Smooth muscle cell of the coronary artery (primary cell): ENCODE data around the gene USP3. TPM values are rescaled to one million over a fixed set of nuclear protein-coding genes. Genes with fewer than 3 reads are reported as not detected.

ENCODE experiments used
- total RNA-seq: library from RNA; depleted of rRNA; stranded (reverse); fragments of >200 nt; gene quantifications from 2 replicates; pipeline ENCODE4 v1.2.3, GENCODE V29; 2014; ENCODE audit warnings: low replicate concordance

The USP3 gene, protein sequence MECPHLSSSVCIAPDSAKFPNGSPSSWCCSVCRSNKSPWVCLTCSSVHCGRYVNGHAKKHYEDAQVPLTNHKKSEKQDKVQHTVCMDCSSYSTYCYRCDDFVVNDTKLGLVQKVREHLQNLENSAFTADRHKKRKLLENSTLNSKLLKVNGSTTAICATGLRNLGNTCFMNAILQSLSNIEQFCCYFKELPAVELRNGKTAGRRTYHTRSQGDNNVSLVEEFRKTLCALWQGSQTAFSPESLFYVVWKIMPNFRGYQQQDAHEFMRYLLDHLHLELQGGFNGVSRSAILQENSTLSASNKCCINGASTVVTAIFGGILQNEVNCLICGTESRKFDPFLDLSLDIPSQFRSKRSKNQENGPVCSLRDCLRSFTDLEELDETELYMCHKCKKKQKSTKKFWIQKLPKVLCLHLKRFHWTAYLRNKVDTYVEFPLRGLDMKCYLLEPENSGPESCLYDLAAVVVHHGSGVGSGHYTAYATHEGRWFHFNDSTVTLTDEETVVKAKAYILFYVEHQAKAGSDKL
- total RNA-seq = 22.5 and 22.7 TPM in 2 replicates

DNA sequence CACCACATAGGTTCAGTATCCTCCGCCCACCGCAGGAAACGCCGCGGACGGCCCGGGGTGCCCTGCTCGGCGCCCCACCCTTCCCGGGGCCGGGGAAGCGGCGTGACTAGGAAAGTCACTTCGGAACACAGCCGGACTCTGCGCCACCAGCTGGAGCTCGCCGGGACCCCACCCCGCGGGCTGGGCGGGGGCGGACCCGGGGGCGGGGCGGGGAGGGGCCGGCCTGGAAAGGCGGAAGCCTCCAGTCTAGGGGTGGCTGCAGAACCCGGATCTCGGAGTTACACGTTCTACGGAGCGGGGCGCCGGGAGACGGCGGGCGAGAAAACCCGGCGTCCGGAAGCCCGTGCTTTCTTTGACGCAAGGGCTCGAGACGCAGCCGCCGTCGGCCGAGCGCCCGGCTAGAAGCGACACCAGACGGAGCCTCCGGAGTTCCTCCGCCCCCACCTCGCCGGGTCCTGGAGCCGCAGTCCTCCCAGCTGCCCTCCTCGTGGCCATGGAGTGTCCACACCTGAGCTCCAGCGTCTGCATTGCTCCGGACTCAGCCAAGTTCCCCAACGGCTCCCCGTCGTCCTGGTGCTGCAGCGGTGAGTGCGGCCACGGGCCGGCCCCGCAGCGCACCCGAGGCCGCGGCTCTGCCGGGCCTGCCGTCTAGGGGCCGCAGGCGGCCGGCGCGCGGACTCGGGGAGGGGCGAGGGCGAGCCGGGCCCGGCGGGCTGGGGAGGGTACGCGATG, at the start of gene USP3:
Gene USP3 (plus strand): TSS at position 347 of the 732 bp plus-strand sequence. CDS start 147 bp downstream, at position 494.

DNA sequence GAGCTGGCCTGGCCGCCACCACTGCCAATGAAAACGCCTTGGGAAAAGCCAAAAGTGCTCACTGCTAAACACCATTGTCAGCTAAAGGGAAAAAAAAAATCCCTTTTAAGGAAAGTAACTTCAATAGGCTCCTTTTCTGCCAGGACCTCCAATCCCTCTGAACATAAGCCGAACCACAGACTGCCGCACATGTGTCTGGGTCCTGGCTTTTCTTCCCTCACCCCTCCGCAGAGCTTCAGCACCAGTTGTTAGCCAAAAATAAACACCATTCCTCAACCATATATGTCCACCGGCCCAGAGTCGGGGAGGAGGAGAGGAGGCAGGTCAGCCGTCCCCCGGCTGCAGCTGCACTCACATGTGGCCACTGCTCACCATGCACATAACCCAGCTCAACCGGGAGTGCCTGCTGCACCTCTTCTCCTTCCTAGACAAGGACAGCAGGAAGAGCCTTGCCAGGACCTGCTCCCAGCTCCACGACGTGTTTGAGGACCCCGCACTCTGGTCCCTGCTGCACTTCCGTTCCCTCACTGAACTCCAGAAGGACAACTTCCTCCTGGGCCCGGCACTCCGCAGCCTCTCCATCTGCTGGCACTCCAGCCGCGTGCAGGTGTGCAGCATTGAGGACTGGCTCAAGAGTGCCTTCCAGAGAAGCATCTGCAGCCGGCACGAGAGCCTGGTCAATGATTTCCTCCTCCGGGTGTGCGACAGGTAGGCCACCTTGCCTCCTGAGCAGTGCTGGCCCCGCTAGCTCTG, 92.8 kb downstream of the USP3 start, which contains the start of gene FBXL22:
Gene FBXL22 (plus strand): TSS at position 350 of the 753 bp plus-strand sequence. CDS start 6 bp downstream, at position 356.

Other genes with a start within 250 kb of the USP3 start
- 9.7 and 12.2 TPM in 2 replicates for gene APH1B, start 227.0 kb upstream of the USP3 start, total RNA-seq
- 24.0 and 204 TPM in 2 replicates for gene CA12, start 122.7 kb upstream of the USP3 start, total RNA-seq
- gene FBXL22, start 92.8 kb downstream of the USP3 start, total RNA-seq = 0.53 TPM in 1 of 2 replicates, not detected in the other